Stomach (tissue), 9 donors: ENCODE measurements around the gene NTPCR. TPM values are rescaled to one million over a fixed set of nuclear protein-coding genes. Genes with fewer than 3 reads are reported as not detected.

Experiments
- DNase-seq, 2 donors: peaks; one replicate each; pipeline versions ENCODE4 v3.0.0 to v3.0.0-alpha.2; 2013 to 2019
- H3K27ac ChIP-seq, 5 donors: fragments of 200-600 bp in 4 of 5; sonication (generic) in 4 of 5; one replicate each; pipeline ENCODE4 v1.5.1; 2013 to 2019; ENCODE audit warnings: mild to moderate bottlenecking in 1 of 5, moderate library complexity in 1 of 5
- H3K27me3 ChIP-seq, 3 donors: fragments of 200-600 bp; sonication (generic); one replicate each; pipeline ENCODE4 v1.5.1; 2017 to 2019; ENCODE audit warnings: mixed run types in 1 of 3
- H3K36me3 ChIP-seq, 4 donors: fragments of 200-600 bp; sonication (generic); 1 replicate in 3 of 4; 2 replicates in 1 of 4; pipeline ENCODE4 v1.5.1; 2016 to 2019
- H3K4me1 ChIP-seq, 4 donors: fragments of 200-600 bp; sonication (generic); one replicate each; pipeline ENCODE4 v1.5.1; 2016 to 2019
- H3K4me3 ChIP-seq, 4 donors: fragments of 200-600 bp; sonication (generic) in 3 of 4; one replicate each; pipeline ENCODE4 v1.5.1; 2016 to 2019; ENCODE audit warnings: mild to moderate bottlenecking in 1 of 4
- H3K9me3 ChIP-seq, 4 donors: fragments of 200-600 bp; sonication (generic); one replicate each; pipeline ENCODE4 v1.5.1; 2016 to 2019
- EP300 ChIP-seq: sonication (generic); formaldehyde crosslinking; IDR thresholded peaks from one replicate; pipeline ENCODE4 v1.6.1; 2017; ENCODE audit warnings: antibody characterized with exemption
- POLR2A ChIP-seq, 4 donors: fragments of 450-650 bp; IDR thresholded peaks; one replicate each; pipeline ENCODE4 v1.6.1; 2016; ENCODE audit warnings: antibody characterized with exemption in 4 of 4, control low read depth in 2 of 4, mild to moderate bottlenecking in 1 of 4, moderate library complexity in 1 of 4
- POLR2AphosphoS5 ChIP-seq, 3 donors: sonication (generic); formaldehyde crosslinking; IDR thresholded peaks; one replicate each; pipeline ENCODE4 v1.6.1; 2016; ENCODE audit warnings: antibody characterized with exemption in 3 of 3
- WGBS, 5 donors: extraction: QIAGEN DNeasy Blood & Tissue Kit in 3 of 5; methylation state at CpG; one replicate each; pipeline versions ENCODE4 v1.1.5 to v1.1.7; 2013 to 2018; 5-methylcytosine and 5-hydroxymethylcytosine counted together
- intact Hi-C: fragments of 100-400 bp; cut with DNase I; formaldehyde crosslinking; loops from one replicate; pipeline ENCODE4 v1.15.1; 2023; ENCODE audit warnings: low total_unique reads
- polyA plus RNA-seq, 3 donors: library from polyadenylated mRNA; stranded (reverse); fragments of 200-250 nt; gene quantifications; one replicate each; pipeline ENCODE4 v1.2.3, GENCODE V29; 2013
- total RNA-seq, 5 donors: library from RNA; depleted of rRNA; stranded (reverse); fragments of >200 nt; gene quantifications; one replicate each; pipeline versions ENCODE4 v1.1.0 to v1.2.3, GENCODE V29; 2014 to 2016
- TF ChIP-seq, protein P1 (sequence below), 7 experiments: fragments of 450-650 bp in 4 of 7; fragments of 200-600 bp in 3 of 7; sonication (generic) in 3 of 7; IDR thresholded peaks; one replicate each; pipeline ENCODE4 v1.5.1; 2016 to 2019; ENCODE audit warnings: antibody characterized with exemption in 7 of 7, control low read depth in 2 of 7, mild to moderate bottlenecking in 1 of 7
- donor health status: healthy with polysubstance abuse.
- donor health status: Bipolar disorder and iron deficiency.
- donor health status: healthy.

The NTPCR gene
- total and polyA plus RNA-seq, 8 donors, result 14.9 to 56.3 (median 43.1) TPM

DNA sequence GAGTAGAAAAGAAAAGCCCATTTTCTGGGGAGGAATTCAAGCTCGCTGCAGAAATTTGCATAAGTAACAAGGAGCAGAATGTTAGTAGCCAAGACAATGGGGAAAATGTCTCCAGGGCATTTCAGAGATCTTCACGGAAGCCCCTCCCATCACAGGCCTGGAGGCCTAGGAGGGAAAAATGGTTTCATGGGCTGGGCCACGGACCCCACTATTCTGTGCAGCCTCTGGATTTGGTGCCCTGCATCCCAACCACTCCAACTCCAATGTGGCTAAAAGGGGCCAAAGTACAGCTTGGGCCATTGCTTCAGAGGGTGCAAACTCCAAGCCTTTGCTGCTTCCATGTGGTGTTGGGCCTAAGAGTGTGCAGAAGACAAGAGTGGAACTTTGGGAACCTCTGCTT, 43.1 kb downstream of the NTPCR start:
- Histone ChIP-seq H3K36me3 (peaks cover 0 to 41% (median 26%) of the 10 kb centered on the region in 4 donors), H3K4me3 (no peak overlapping the region), H3K9me3 (peaks cover 0 to 10% (median 8%) of the 10 kb centered on the region in 4 donors), H3K4me1 (no peaks in the 10 kb centered on the region), H3K27ac (no peak overlapping the region), H3K27me3 (no peaks in the 10 kb centered on the region)
- WGBS, 5 donors, result 89 to 99% (median 98%) methylated on average over 3 of the region's 3 CpGs
- TF ChIP-seq, protein P1, sequence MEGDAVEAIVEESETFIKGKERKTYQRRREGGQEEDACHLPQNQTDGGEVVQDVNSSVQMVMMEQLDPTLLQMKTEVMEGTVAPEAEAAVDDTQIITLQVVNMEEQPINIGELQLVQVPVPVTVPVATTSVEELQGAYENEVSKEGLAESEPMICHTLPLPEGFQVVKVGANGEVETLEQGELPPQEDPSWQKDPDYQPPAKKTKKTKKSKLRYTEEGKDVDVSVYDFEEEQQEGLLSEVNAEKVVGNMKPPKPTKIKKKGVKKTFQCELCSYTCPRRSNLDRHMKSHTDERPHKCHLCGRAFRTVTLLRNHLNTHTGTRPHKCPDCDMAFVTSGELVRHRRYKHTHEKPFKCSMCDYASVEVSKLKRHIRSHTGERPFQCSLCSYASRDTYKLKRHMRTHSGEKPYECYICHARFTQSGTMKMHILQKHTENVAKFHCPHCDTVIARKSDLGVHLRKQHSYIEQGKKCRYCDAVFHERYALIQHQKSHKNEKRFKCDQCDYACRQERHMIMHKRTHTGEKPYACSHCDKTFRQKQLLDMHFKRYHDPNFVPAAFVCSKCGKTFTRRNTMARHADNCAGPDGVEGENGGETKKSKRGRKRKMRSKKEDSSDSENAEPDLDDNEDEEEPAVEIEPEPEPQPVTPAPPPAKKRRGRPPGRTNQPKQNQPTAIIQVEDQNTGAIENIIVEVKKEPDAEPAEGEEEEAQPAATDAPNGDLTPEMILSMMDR (IDR thresholded peaks at IDR 0.05), result no peak
- TF ChIP-seq EP300, result no peak
- TF ChIP-seq POLR2A (IDR thresholded peaks at IDR 0.05), result no peak
- no peak for DNase-seq
- intact Hi-C loops, result no loop called here

DNA sequence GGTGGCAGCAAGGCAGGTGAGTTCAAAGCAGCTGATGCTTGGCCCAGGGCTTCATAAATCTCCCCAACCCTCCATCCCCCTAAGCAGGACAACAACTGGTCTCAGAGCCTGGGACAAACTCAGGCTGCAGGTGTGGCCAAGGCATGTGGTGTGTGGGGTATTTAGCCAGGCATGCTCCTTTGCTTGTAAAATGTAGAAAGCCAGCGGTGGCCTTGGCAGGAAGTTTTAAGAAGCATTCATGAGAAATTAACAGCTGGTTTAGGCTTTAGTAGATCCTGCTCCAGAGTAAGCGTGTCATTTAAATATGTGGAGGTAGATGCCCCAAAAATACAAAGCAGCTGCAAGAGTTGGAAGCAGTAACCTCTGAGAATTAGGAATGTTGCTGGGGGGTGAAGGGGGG, 44.8 kb downstream of the NTPCR start:
- DNase-seq, result no peak
- TF ChIP-seq, protein P1 (IDR thresholded peaks at IDR 0.05), result no peak
- TF ChIP-seq POLR2A (IDR thresholded peaks at IDR 0.05), result no peak
- TF ChIP-seq EP300, result no peak
- no peak for TF ChIP-seq POLR2AphosphoS5 (IDR thresholded peaks at IDR 0.05)
- intact Hi-C loops, result no loop called here
- no peak overlapping the region for H3K4me3 ChIP-seq
- no peak overlapping the region for H3K27ac ChIP-seq
- WGBS, 5 donors, result 92 to 96% (median 94%) methylated on average over 2 of the region's 2 CpGs
- peaks cover 0 to 10% (median 8%) of the 10 kb centered on the region in 4 donors for H3K9me3 ChIP-seq
- H3K27me3 ChIP-seq, result no peaks in the 10 kb centered on the region
- H3K4me1 ChIP-seq, result no peaks in the 10 kb centered on the region
- H3K36me3 ChIP-seq, result peaks cover 0 to 55% (median 42%) of the 10 kb centered on the region in 4 donors

DNA sequence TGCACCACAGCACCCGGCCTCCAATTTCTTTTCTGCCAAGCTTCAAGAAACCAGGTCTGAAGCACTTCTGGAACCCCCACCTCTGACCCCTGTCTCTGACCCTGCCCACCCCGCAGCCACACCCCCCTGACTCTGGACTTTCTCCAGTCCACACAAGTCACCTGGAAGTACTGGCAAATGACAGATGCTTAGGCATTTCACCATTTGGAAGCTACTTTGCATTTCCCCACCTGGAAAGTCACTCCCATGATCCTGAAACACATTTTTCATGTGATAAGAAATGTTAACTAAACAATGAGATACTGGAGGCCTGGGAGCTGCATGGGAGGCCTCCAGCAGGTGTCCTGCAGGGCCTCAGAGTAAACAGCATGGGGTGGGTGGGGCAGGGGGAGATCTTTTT, 45.7 kb downstream of the NTPCR start:
- WGBS, 5 donors, result 79 to 83% (median 81%) methylated on average over 2 of the region's 2 CpGs
- intact Hi-C loops, result no loop called here
- H3K27me3 ChIP-seq, result no peaks in the 10 kb centered on the region
- no peak for DNase-seq
- TF ChIP-seq, protein P1 (IDR thresholded peaks at IDR 0.05), result no peak
- TF ChIP-seq EP300 (no peak), POLR2A (IDR thresholded peaks at IDR 0.05) (no peak), POLR2AphosphoS5 (IDR thresholded peaks at IDR 0.05) (no peak)
- H3K4me3 ChIP-seq, result no peak overlapping the region
- H3K9me3 ChIP-seq, result peaks cover 0 to 10% (median 8%) of the 10 kb centered on the region in 4 donors
- no peaks in the 10 kb centered on the region for H3K4me1 ChIP-seq
- H3K27ac ChIP-seq, result no peak overlapping the region
- H3K36me3 ChIP-seq, result peaks cover 0 to 62% (median 47%) of the 10 kb centered on the region in 4 donors

DNA sequence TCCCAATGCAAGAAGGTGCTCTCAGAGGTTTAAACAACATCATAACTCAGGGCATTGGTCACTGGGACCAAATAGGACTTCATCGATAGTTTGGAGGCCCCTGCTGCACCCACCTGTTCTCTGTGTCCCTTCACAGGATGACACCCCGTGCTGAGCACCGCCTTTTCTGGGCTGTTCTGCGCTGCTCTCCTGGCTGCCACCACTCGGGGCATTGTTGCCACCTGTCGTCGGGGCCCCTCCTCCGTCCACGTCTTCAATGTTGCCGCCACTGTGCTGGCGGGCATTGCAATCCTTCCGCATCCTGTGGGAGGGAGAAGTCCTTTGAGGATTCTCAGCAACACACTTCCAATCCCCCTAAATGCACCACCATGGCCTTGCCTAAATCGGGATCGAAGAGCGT, 47.7 kb downstream of the NTPCR start:
- DNase-seq, result no peak
- Histone ChIP-seq H3K27me3 (no peaks in the 10 kb centered on the region), H3K4me3 (no peak overlapping the region), H3K4me1 (no peaks in the 10 kb centered on the region), H3K9me3 (peaks cover 0 to 10% (median 8%) of the 10 kb centered on the region in 4 donors), H3K27ac (no peak overlapping the region), H3K36me3 (peaks cover 0 to 57% (median 47%) of the 10 kb centered on the region in 4 donors)
- no peak for TF ChIP-seq POLR2AphosphoS5 (IDR thresholded peaks at IDR 0.05)
- TF ChIP-seq POLR2A (IDR thresholded peaks at IDR 0.05), result no peak
- TF ChIP-seq, protein P1 (IDR thresholded peaks at IDR 0.05), result no peak
- TF ChIP-seq EP300, result no peak
- WGBS, 5 donors, result 92 to 98% (median 95%) methylated on average over 14 to 15 of the region's 15 CpGs
- intact Hi-C loops, result no loop called here
